Activated T-helper 2 cell treated with anti-CD3 and anti-CD28 coated beads, Interferon-gamma antibody, Interleukin-2, Interleukin-4, amounts not matched to agents 10 μg/mL and 5 μg/mL and 100 μg/mL, durations not matched to agents 14 hours and 24 hours and 36 hours (primary cell): ENCODE measurements around the gene CCL23. TPM values are rescaled to one million over a fixed set of nuclear protein-coding genes. Genes with fewer than 3 reads are reported as not detected.
"Not testable (repeated sequence)": the region's sequence is repeated elsewhere in the genome, so short reads cannot be mapped to it uniquely, and the experiment has no call there.

Experiments used
- DNase-seq: peaks from one replicate; pipeline ENCODE4 v3.0.0; 2021; ENCODE audit warnings: low spot score
- H3K27ac Mint-ChIP-seq: one replicate; pipeline ENCODE4 v1.8.0; 2021; ENCODE audit warnings: mixed read lengths
- H3K27me3 Mint-ChIP-seq: one replicate; pipeline ENCODE4 v1.8.0; 2021; ENCODE audit warnings: low read depth, mixed read lengths
- H3K36me3 Mint-ChIP-seq: one replicate; pipeline ENCODE4 v1.8.0; 2021; ENCODE audit warnings: low read depth, mixed read lengths
- H3K4me1 Mint-ChIP-seq: one replicate; pipeline ENCODE4 v1.8.0; 2021; ENCODE audit warnings: low read depth, mixed read lengths
- H3K4me3 Mint-ChIP-seq: one replicate; pipeline ENCODE4 v1.8.0; 2021; ENCODE audit warnings: low read depth, mild to moderate bottlenecking, moderate library complexity, mixed read lengths
- H3K9me3 Mint-ChIP-seq: one replicate; pipeline ENCODE4 v1.8.0; 2021; ENCODE audit warnings: mixed read lengths
- intact Hi-C: fragments of 100-400 bp; cut with micrococcal nuclease; formaldehyde crosslinking; loops from one replicate; pipeline ENCODE4 v1.15.1; 2023
- total RNA-seq: library from RNA; stranded (reverse); gene quantifications from 2 replicates; pipeline ENCODE4 v1.2.3, GENCODE V29; 2022

The CCL23 gene
- total RNA-seq, 1 donor from 2014 or later: not detected

GRCh38 chr17:36027761-36028160 is 10.0 kb upstream of the CCL23 start:
- no peak overlapping the region for H3K4me3 Mint-ChIP-seq
- H3K27me3 Mint-ChIP-seq: peaks cover 33% of the 10 kb centered on the region
- no peaks in the 10 kb centered on the region for H3K9me3 Mint-ChIP-seq
- H3K4me1 Mint-ChIP-seq: no peaks in the 10 kb centered on the region
- intact Hi-C loops: no loop called here
- H3K36me3 Mint-ChIP-seq: no peaks in the 10 kb centered on the region
- DNase-seq: no peak
- no peak overlapping the region for H3K27ac Mint-ChIP-seq

DNA sequence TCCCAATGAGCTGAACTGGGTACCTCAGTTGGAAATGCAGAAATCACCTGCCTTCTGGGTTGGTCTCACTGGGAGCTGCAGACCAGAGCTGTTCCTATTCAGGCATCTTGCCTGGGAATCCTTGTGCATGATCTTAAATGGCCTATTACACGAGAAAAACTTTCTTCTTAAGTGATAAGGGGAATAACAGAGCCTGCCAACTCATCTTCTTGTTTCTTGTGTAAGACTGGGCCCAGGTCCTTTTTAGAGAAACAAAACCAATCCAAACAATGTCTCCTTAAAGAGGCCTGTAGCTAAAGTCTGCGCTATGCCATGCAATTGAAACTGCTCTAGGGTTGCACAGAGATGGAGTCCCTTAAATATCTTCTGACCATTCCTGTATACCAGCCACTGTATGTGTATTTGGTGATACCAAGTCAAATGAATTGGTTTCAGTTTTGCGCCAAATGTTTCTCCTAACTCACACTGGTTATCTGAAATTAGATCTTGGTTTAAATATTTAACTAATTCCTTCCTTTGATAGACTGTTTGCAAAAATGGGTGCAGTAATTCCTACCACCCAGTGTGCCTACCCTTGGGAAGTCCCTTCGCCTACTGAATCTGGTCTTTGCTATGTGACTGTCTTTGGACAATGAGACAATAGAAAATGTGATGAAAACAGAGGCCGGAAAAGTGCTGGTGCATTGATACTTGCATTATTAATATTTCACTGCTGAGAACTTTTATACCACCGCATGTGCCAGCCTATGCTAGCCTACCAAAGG is 6.5 kb upstream of the CCL23 start:
- H3K27ac Mint-ChIP-seq: no peak overlapping the region
- H3K9me3 Mint-ChIP-seq: no peaks in the 10 kb centered on the region
- no peak for DNase-seq
- no peak overlapping the region for H3K4me3 Mint-ChIP-seq
- peaks cover 32% of the 10 kb centered on the region for H3K27me3 Mint-ChIP-seq
- H3K4me1 Mint-ChIP-seq: no peaks in the 10 kb centered on the region
- no peaks in the 10 kb centered on the region for H3K36me3 Mint-ChIP-seq
- intact Hi-C loops: no loop called here

GRCh38 chr17:36019423-36019822 is 1.7 kb upstream of the CCL23 start:
- Mint-ChIP-seq H3K4me1 (no peaks in the 10 kb centered on the region), H3K36me3 (no peaks in the 10 kb centered on the region), H3K4me3 (no peak overlapping the region), H3K27me3 (peaks cover 33% of the 10 kb centered on the region), H3K9me3 (no peaks in the 10 kb centered on the region), H3K27ac (no peak overlapping the region)
- intact Hi-C loops: no loop called here
- no peak for DNase-seq

- H3K9me3 Mint-ChIP-seq: no peaks in the 10 kb centered on the region
- no peak overlapping the region for H3K27ac Mint-ChIP-seq
- no peak overlapping the region for H3K4me3 Mint-ChIP-seq
- H3K27me3 Mint-ChIP-seq: peaks cover 31% of the 10 kb centered on the region
- no peaks in the 10 kb centered on the region for H3K36me3 Mint-ChIP-seq
- no peak for DNase-seq
- intact Hi-C loops: no loop called here
- no peaks in the 10 kb centered on the region for H3K4me1 Mint-ChIP-seq
Measured at GRCh38 chr17:36016555-36016954, 1.2 kb downstream of the CCL23 start.

DNA sequence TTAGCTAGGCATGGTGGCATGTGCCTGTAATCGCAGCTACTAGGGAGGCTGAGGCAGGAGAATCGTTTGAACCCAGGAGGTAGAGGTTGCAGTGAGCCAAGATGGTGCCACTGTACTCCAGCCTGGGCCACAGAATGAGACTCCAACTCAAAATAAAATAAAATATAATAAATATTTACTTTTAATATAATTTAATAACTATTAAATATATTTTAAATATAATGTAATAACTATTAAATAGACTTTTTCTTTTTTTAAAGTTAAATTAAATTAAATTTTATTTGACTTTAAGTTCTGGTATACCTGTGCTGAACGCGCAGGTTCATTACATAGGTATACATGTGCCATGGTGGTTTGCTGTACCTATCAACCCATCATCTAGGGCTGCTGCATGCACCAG is 1.9 kb downstream of the CCL23 start:
- H3K27ac Mint-ChIP-seq, intact Hi-C loops, DNase-seq, H3K4me1 Mint-ChIP-seq, H3K9me3 Mint-ChIP-seq, H3K4me3 Mint-ChIP-seq, H3K36me3 Mint-ChIP-seq: not testable (repeated sequence)
- peaks cover 28% of the 10 kb centered on the region for H3K27me3 Mint-ChIP-seq

DNA sequence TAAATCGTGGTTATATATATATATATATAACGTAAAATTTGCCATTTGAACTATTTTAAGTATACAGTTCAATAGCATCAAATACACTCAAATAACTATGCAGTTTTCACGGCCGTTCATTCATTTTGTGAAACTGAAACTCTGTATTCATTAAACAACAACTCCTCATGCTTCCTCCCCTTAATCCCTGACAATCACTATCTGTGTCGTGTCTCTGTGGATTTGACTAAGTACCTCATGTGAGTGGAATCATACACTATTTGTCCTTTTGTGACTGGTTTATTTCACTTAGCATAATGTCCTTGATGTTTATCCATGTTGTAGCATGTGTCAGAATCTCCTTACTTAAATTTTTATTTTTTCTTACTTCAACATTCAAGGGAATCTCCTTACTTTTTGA is 2.8 kb downstream of the CCL23 start:
- Mint-ChIP-seq H3K9me3 (no peaks in the 10 kb centered on the region), H3K4me1 (no peaks in the 10 kb centered on the region), H3K27ac (no peak overlapping the region), H3K27me3 (peaks cover 23% of the 10 kb centered on the region), H3K36me3 (no peaks in the 10 kb centered on the region), H3K4me3 (no peak overlapping the region)
- intact Hi-C loops: no loop called here
- DNase-seq: no peak

DNA sequence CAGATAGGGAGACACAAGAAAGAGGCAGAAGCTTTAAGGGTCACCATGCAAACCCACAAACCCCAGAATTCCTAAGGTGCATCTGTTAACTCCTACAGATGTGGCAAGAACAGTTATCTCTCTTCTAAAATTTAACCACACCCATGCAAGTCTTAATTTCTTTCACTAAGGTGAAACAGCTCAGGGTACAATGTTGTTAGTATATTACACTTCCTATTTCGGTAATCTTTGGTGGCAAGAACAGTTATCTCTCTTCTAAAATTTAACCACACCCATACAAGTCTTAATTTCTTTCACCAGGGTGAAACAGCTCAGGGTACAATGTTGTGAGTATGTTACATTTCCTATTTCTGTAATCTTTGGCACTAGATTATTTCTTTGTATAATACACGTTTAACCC is 6.6 kb downstream of the CCL23 start:
- intact Hi-C loops: no loop called here
- no peaks in the 10 kb centered on the region for H3K4me1 Mint-ChIP-seq
- H3K36me3 Mint-ChIP-seq: no peaks in the 10 kb centered on the region
- peaks cover 11% of the 10 kb centered on the region for H3K27me3 Mint-ChIP-seq
- H3K9me3 Mint-ChIP-seq: no peaks in the 10 kb centered on the region
- no peak overlapping the region for H3K27ac Mint-ChIP-seq
- DNase-seq: no peak
- H3K4me3 Mint-ChIP-seq: no peak overlapping the region

- no peaks in the 10 kb centered on the region for H3K9me3 Mint-ChIP-seq
- no peak for DNase-seq
- H3K36me3 Mint-ChIP-seq: no peaks in the 10 kb centered on the region
- intact Hi-C loops: no loop called here
- H3K27ac Mint-ChIP-seq: no peak overlapping the region
- peaks cover 14% of the 10 kb centered on the region for H3K27me3 Mint-ChIP-seq
- peaks cover 3% of the 10 kb centered on the region for H3K4me1 Mint-ChIP-seq
- H3K4me3 Mint-ChIP-seq: no peak overlapping the region
Measured at GRCh38 chr17:36008998-36009665, 8.6 kb downstream of the CCL23 start.

- DNase-seq: no peak
- Mint-ChIP-seq H3K27ac (no peak overlapping the region), H3K4me3 (no peak overlapping the region), H3K9me3 (no peaks in the 10 kb centered on the region), H3K4me1 (peaks cover 3% of the 10 kb centered on the region), H3K36me3 (no peaks in the 10 kb centered on the region), H3K27me3 (peaks cover 8% of the 10 kb centered on the region)
- intact Hi-C loops: no loop called here
Measured at GRCh38 chr17:36004594-36005108, 13.1 kb downstream of the CCL23 start.

GRCh38 chr17:36002631-36003030 is 15.1 kb downstream of the CCL23 start:
- intact Hi-C loops: no loop called here
- Mint-ChIP-seq H3K36me3 (no peaks in the 10 kb centered on the region), H3K27ac (no peak overlapping the region), H3K27me3 (peaks cover 8% of the 10 kb centered on the region), H3K4me1 (peaks cover 3% of the 10 kb centered on the region), H3K4me3 (no peak overlapping the region), H3K9me3 (no peaks in the 10 kb centered on the region)
- no peak for DNase-seq

- DNase-seq: no peak
- intact Hi-C loops: no loop called here
- H3K27me3 Mint-ChIP-seq: peaks cover 11% of the 10 kb centered on the region
- peaks cover 3% of the 10 kb centered on the region for H3K4me1 Mint-ChIP-seq
- H3K27ac Mint-ChIP-seq: no peak overlapping the region
- H3K9me3 Mint-ChIP-seq: no peaks in the 10 kb centered on the region
- H3K36me3 Mint-ChIP-seq: no peaks in the 10 kb centered on the region
- no peak overlapping the region for H3K4me3 Mint-ChIP-seq
Measured at GRCh38 chr17:36001862-36002603, 15.7 kb downstream of the CCL23 start.

DNA sequence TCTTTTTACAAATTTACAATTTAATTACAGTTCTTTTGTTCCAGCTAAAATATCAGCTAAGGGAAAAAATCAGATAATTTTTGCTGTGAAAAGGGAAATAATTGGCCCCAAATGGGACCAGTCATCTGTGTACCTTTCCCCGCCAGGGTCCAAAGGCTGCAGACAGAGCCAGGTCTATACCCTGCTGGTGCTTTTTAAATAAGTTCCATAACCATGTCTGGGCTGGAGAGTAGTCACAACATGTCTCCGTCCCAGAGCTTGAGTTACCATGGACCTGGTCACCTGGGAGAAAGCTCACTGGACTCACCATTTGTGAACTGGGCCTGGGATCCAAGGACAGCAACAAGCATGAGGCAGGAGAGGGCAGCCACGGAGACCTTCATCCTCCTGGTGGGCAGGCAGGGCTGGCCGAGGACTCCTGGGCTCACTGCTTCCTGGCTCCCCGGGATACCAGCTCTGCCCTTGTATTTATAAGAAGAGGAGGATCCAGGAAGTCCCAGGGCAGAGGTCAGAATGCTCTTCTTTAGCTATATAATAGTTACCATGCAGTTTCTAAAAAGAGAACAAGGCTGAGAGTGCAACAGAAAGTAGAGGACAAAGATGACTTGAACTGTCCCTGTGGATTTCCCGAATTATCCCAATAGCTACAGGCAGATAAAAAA is 16.5 kb downstream of the CCL23 start, which contains the start of gene CCL15:
Gene CCL15 (minus strand): TSS at position 444 of the 662 bp plus-strand sequence. CDS start 61 bp downstream, at position 383.
- H3K27ac Mint-ChIP-seq: no peak within 1 kb of the TSS
- intact Hi-C loops: no loop called here
- no peaks in the 10 kb centered on the region for H3K9me3 Mint-ChIP-seq
- peaks cover 13% of the 10 kb centered on the region for H3K27me3 Mint-ChIP-seq
- no peak within 1 kb of the TSS for H3K4me3 Mint-ChIP-seq
- DNase-seq: no peak
- H3K36me3 Mint-ChIP-seq: no peaks in the 10 kb centered on the region
- peaks cover 3% of the 10 kb centered on the region for H3K4me1 Mint-ChIP-seq
